Transverse colon (tissue), 4 donors: Measurements from ENCODE around the gene CFLAR. TPM values are rescaled to one million over a fixed set of nuclear protein-coding genes. Genes with fewer than 3 reads are reported as not detected.

ENCODE experiments used
- DNase-seq: peaks from one replicate; pipeline ENCODE4 v3.0.0-alpha.2; 2019
- H3K27ac ChIP-seq, 4 donors: fragments of 200-600 bp; sonication (generic); 2 replicates each; pipeline ENCODE4 v1.5.1; 2016 to 2018; ENCODE audit warnings: inconsistent platforms in 4 of 4
- H3K27me3 ChIP-seq: fragments of 200-600 bp; sonication (generic); 2 replicates; pipeline ENCODE4 v1.5.1; 2017; ENCODE audit warnings: inconsistent platforms
- H3K36me3 ChIP-seq, 4 donors: fragments of 200-600 bp; sonication (generic); 2 replicates each; pipeline ENCODE4 v1.5.1; 2017 to 2019; ENCODE audit warnings: inconsistent platforms in 4 of 4
- H3K4me1 ChIP-seq, 4 donors: fragments of 200-600 bp; sonication (generic); 2 replicates each; pipeline ENCODE4 v1.5.1; 2017 to 2020; ENCODE audit warnings: inconsistent platforms in 4 of 4
- H3K4me3 ChIP-seq, 4 donors: fragments of 200-600 bp; sonication (generic); 1 replicate in 1 of 4; 2 replicates in 3 of 4; pipeline versions ENCODE4 v1.5.1 to v1.6.1; 2017 to 2019; ENCODE audit warnings: inconsistent platforms in 4 of 4
- H3K9me3 ChIP-seq, 2 donors: fragments of 200-600 bp; sonication (generic); 2 replicates each; pipeline ENCODE4 v1.5.1; 2017 to 2019; ENCODE audit warnings: inconsistent platforms in 2 of 2
- EP300 ChIP-seq: sonication (generic); formaldehyde crosslinking; IDR thresholded peaks from one replicate; pipeline ENCODE4 v1.6.1; 2017; ENCODE audit warnings: antibody characterized with exemption, low read depth
- POLR2A ChIP-seq: fragments of 450-650 bp; IDR thresholded peaks from one replicate; pipeline ENCODE4 v1.6.1; 2016; ENCODE audit warnings: antibody characterized with exemption, mild to moderate bottlenecking, moderate library complexity
- POLR2AphosphoS5 ChIP-seq, 3 donors: sonication (generic); formaldehyde crosslinking; IDR thresholded peaks; one replicate each; pipeline ENCODE4 v1.6.1; 2016; ENCODE audit warnings: antibody characterized with exemption in 3 of 3
- WGBS, 2 donors: methylation state at CpG; one replicate each; pipeline ENCODE4 v1.1.5; 2018; ENCODE audit warnings: low coverage in 1 of 2; 5-methylcytosine and 5-hydroxymethylcytosine counted together
- in situ Hi-C, 4 donors: fragments of 200-750 bp; cut with MboI; loops; one replicate each; pipeline versions ENCODE4 v1.15.0 to v1.15.1; 2017; ENCODE audit warnings: low sequenced_read_pairs in 3 of 4, low pct_ligation_motif_present in 1 of 4, low pct_unique_long_range_greater_than_20kb in 1 of 4
- intact Hi-C: fragments of 100-400 bp; cut with DNase I; formaldehyde crosslinking; loops from one replicate; pipeline ENCODE4 v1.15.1; 2023; ENCODE audit warnings: low total_unique reads
- total RNA-seq, 4 donors: library from RNA; depleted of rRNA; stranded (reverse); fragments of >200 nt; gene quantifications; one replicate each; pipeline ENCODE4 v1.1.0, GENCODE V29; 2016
- TF ChIP-seq, protein P1 (sequence below), 5 experiments: fragments of 200-600 bp in 3 of 5; fragments of 450-650 bp in 2 of 5; sonication (generic) in 3 of 5; IDR thresholded peaks; 1 replicate in 2 of 5; 2 replicates in 3 of 5; pipeline ENCODE4 v1.5.1; 2016 to 2017; ENCODE audit warnings: antibody characterized with exemption in 5 of 5, inconsistent platforms in 3 of 5, mild to moderate bottlenecking in 2 of 5, moderate library complexity in 1 of 5

The CFLAR gene
- total RNA-seq, 4 donors from 2014 or later = 148 to 449 (median 323) TPM

DNA sequence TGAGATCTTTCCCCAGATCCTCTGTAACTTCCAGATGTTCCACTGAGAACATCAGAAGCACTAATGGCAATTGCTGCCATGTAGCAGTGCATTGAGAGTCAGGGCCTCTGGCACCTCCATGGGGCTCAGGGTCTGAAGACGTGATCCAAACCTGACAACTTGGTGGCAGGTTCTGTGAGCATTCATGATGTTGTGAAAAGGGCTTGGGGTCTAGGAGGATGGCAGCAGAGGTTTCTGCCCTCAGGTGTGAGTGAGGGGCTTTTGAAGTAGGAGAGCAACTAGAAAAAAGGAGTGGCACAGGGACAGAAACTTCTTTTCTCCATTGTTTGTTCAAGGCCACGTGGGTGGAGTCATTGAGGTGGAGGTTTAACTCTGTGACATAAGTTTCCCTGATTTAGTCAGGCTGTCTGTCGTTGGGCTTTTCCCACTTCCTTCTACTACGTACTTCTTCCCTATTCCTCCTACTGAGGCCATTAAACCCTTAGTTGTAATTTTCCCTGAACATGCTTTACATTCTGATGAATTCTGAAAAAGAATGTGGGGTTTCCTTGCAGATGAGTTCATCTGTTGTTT is 13.1 kb downstream of the CFLAR start:
- Histone ChIP-seq H3K36me3 (peaks cover 0 to 12% (median 2%) of the 10 kb centered on the region in 4 donors), H3K4me1 (peaks cover 30 to 90% (median 65%) of the 10 kb centered on the region in 4 donors), H3K4me3 (peak overlapping the region in 1 of 4 donors; percentile 2), H3K27ac (peak overlapping the region; percentile 99 to 100 (median 100)), H3K27me3 (no peaks in the 10 kb centered on the region), H3K9me3 (no peaks in the 10 kb centered on the region)
- intact Hi-C loops (no loop called here), in situ Hi-C loops (no loop called here)
- TF ChIP-seq EP300 (no peak), POLR2AphosphoS5 (IDR thresholded peaks at IDR 0.05) (peak in 1 of 3 donors; percentile 54), POLR2A (no peak)
- TF ChIP-seq, protein P1, sequence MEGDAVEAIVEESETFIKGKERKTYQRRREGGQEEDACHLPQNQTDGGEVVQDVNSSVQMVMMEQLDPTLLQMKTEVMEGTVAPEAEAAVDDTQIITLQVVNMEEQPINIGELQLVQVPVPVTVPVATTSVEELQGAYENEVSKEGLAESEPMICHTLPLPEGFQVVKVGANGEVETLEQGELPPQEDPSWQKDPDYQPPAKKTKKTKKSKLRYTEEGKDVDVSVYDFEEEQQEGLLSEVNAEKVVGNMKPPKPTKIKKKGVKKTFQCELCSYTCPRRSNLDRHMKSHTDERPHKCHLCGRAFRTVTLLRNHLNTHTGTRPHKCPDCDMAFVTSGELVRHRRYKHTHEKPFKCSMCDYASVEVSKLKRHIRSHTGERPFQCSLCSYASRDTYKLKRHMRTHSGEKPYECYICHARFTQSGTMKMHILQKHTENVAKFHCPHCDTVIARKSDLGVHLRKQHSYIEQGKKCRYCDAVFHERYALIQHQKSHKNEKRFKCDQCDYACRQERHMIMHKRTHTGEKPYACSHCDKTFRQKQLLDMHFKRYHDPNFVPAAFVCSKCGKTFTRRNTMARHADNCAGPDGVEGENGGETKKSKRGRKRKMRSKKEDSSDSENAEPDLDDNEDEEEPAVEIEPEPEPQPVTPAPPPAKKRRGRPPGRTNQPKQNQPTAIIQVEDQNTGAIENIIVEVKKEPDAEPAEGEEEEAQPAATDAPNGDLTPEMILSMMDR (IDR thresholded peaks at IDR 0.05) = no peak
- WGBS, 2 donors = 17 to 25% methylated on average over 3 to 4 of the region's 4 CpGs
- peak; percentile 70 for DNase-seq

DNA sequence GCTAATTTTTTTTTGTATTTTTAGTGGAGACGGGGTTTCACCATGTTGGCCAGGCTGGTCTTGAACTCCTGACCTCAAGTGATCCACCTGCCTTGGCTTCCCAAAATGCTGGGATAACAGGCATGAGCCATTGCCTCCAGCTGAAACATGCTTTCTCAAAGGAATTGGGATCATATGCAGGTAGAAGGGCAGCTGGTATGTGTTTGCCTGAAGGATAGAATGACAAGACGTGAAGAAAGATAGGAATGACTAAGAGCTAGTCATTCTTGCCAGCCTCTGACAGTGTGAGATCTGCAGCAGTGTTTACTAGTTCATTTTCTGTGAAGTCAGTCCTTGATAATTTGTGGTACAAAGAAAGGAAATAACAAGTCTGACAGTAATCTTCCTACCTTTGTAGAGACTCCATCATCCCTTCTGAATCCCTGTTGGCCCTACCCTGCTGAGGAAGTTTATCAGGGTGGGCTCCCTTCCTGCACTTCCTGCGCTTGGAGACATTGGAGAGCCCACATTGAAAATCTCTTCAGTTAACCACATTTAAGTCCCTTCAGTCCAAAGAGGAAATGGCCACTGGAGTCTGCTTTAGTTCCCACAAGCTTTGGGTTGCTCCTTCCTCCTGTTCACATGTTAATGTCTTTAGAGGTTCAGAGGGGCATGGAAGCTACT is 14.7 kb downstream of the CFLAR start:
- TF ChIP-seq EP300 = no peak
- peak in 1 of 3 donors; percentile 15 for TF ChIP-seq POLR2AphosphoS5 (IDR thresholded peaks at IDR 0.05)
- intact Hi-C loops = no loop called here
- peak overlapping the region; percentile 99 to 100 (median 100) for H3K27ac ChIP-seq
- peak overlapping the region in 1 of 4 donors; percentile 7 for H3K4me3 ChIP-seq
- DNase-seq = no peak
- WGBS, 2 donors = 61% methylated on average over 3 of the region's 3 CpGs; no CpG with 5 or more reads in 1 of the 2 donors
- H3K4me1 ChIP-seq = peaks cover 26 to 84% (median 55%) of the 10 kb centered on the region in 4 donors
- in situ Hi-C loops = no loop called here
- no peaks in the 10 kb centered on the region for H3K27me3 ChIP-seq
- H3K36me3 ChIP-seq = peaks cover 0 to 24% (median 5%) of the 10 kb centered on the region in 4 donors
- H3K9me3 ChIP-seq = no peaks in the 10 kb centered on the region

DNA sequence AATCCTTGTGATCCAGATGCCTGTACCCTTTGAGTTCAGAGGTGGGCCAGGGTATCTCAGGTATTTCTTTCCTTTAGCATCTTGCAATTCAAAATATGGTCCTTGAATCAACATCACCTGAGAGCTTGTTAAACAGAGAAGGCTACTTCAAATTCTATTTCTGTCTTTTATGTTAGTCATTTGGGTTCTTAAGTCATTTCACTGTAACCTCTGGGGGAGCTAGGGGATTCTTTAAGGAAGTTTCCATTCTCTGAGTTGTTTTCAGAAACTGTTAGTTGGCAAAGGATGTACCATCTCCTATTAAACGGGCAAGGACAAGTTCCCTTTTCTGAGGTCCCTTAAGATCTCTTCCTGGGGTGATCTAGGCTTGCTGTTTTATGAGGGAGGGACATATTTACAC is 16.6 kb downstream of the CFLAR start:
- in situ Hi-C loops = no loop called here
- Histone ChIP-seq H3K27ac (peak overlapping the region; percentile 5 to 100 (median 100)), H3K9me3 (no peaks in the 10 kb centered on the region), H3K4me1 (peaks cover 14 to 65% (median 37%) of the 10 kb centered on the region in 4 donors), H3K4me3 (no peak overlapping the region), H3K27me3 (no peaks in the 10 kb centered on the region), H3K36me3 (peaks cover 0 to 41% (median 14%) of the 10 kb centered on the region in 4 donors)
- no peak for DNase-seq
- intact Hi-C loops = no loop called here
- TF ChIP-seq POLR2A (no peak), POLR2AphosphoS5 (IDR thresholded peaks at IDR 0.05) (no peak), EP300 (no peak)
- TF ChIP-seq, protein P1 (IDR thresholded peaks at IDR 0.05) = no peak
- WGBS, 2 donors = 33 to 40% methylated on average over 1 of the region's 1 CpG

DNA sequence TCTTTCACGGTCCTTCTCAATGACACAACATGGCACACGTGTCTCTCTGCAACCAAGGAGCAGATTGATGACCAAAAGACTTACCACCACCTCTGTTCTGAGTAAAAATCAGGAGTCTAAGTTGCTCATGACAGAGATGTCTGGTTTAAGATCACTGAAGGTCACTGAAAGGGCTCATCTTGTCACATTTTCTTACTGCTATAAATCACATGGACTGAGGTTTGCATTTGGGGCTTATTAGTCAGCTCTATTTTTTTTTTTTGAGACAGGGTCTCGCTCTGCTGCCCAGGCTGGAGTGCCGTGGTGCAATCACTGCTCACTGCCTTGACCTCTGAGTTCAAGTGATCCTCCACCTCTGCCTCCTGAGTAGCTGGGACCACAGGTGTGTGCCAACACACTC is 19.4 kb downstream of the CFLAR start:
- no peaks in the 10 kb centered on the region for H3K27me3 ChIP-seq
- WGBS, 2 donors = 60 to 67% methylated on average over 2 to 4 of the region's 4 CpGs
- no peak for TF ChIP-seq POLR2A
- TF ChIP-seq, protein P1 (IDR thresholded peaks at IDR 0.05) = no peak
- H3K36me3 ChIP-seq = peaks cover 0 to 61% (median 24%) of the 10 kb centered on the region in 4 donors
- H3K9me3 ChIP-seq = no peaks in the 10 kb centered on the region
- no peak for DNase-seq
- peaks cover 0 to 38% (median 14%) of the 10 kb centered on the region in 4 donors for H3K4me1 ChIP-seq
- in situ Hi-C loops = no loop called here
- H3K27ac ChIP-seq = peak overlapping the region in 1 of 4 donors; percentile 12
- intact Hi-C loops = no loop called here
- no peak overlapping the region for H3K4me3 ChIP-seq
